GM12878 (cell line): ENCODE results near the gene ODAD2. TPM values are rescaled to one million over a fixed set of nuclear protein-coding genes. Genes with fewer than 3 reads are reported as not detected.

Experiments used
- ATAC-seq: fragments of 200-7000 bp; cut with Tn5 transposase; 3 replicates; pipeline ENCODE4 v1.9.1; 2020; ENCODE audit warnings: mild to moderate bottlenecking, moderate library complexity
- BruUV-seq: library from RNA; stranded (reverse); fragments of 400-500 nt; replicated peaks from 2 replicates; lab custom pipeline; 2021; lab: Mats Ljungman, UMichigan
- CTCF ChIA-PET: fragments of 300-600 bp; sonication (Branson Sonifier 250); formaldehyde crosslinking; extraction: SDS; loops from one replicate; lab custom pipeline; 2021; ENCODE audit warnings: inconsistent platforms; lab: Yijun Ruan, JAX
- POLR2A ChIA-PET: fragments of 350-600 bp; formaldehyde crosslinking; extraction: SDS; loops from one replicate; lab custom pipeline; 2021; ENCODE audit warnings: inconsistent platforms; lab: Charles Lee
- RAD21 ChIA-PET: fragments of 300-600 bp; sonication (Branson Sonifier 250); formaldehyde crosslinking; loops from one replicate; lab custom pipeline; 2023; ENCODE audit warnings: antibody characterized with exemption; ENCODE audit not compliant: unreplicated experiment; lab: Charles Lee
- SMC1A ChIA-PET: fragments of 300-600 bp; sonication (Branson Sonifier 250); formaldehyde crosslinking; loops from one replicate; lab custom pipeline; 2023; ENCODE audit not compliant: unreplicated experiment, uncharacterized antibody; lab: Charles Lee
- DNase-seq: peaks from one replicate; pipeline ENCODE4 v3.0.0-alpha.2; 2011; ENCODE audit warnings: low read depth, low spot score
- FAIRE-seq: peaks from 3 replicates; lab custom pipeline; 2011; peaks lifted over from hg19 to GRCh38; lab: Jason Lieb, UNC
- H2AFZ ChIP-seq: 2 replicates; pipeline ENCODE4 v1.6.0; 2011; ENCODE audit warnings: low read depth, low read length, control low read depth; ENCODE audit not compliant: control insufficient read depth
- H3K27ac ChIP-seq: 2 replicates; pipeline ENCODE4 v1.5.1; 2011; ENCODE audit warnings: control low read depth; ENCODE audit not compliant: control insufficient read depth, insufficient read depth
- H3K27me3 ChIP-seq, 2 experiments: replicated peaks in 1 of 2; 2 replicates each; pipeline versions ENCODE4 v1.6.0 to v1.6.1; 2011; ENCODE audit warnings: low read length in 1 of 2; ENCODE audit not compliant: control insufficient read depth in 2 of 2, insufficient read depth in 2 of 2
- H3K36me3 ChIP-seq, 2 experiments: 2 replicates each; pipeline ENCODE4 v1.5.1; 2011; ENCODE audit warnings: low read length in 1 of 2; ENCODE audit not compliant: control insufficient read depth in 2 of 2, insufficient read depth in 2 of 2
- H3K4me1 ChIP-seq: 2 replicates; pipeline ENCODE4 v1.6.1; 2011; ENCODE audit warnings: mild to moderate bottlenecking, low read length, moderate library complexity, mixed read lengths; ENCODE audit not compliant: control insufficient read depth, insufficient read depth
- H3K4me2 ChIP-seq: 2 replicates; pipeline ENCODE4 v1.6.0; 2011; ENCODE audit warnings: control low read depth; ENCODE audit not compliant: control insufficient read depth, insufficient read depth
- H3K4me3 ChIP-seq: fragments of 200-600 bp; sonication (generic); 2 replicates; pipeline ENCODE4 v1.5.1; 2016
- H3K79me2 ChIP-seq: 2 replicates; pipeline ENCODE4 v1.6.0; 2011; ENCODE audit warnings: low read length; ENCODE audit not compliant: control insufficient read depth, insufficient read depth
- H3K9ac ChIP-seq: 2 replicates; pipeline ENCODE4 v1.8.0; 2011; ENCODE audit warnings: low read length, control low read depth, mixed read lengths; ENCODE audit not compliant: control insufficient read depth, insufficient read depth
- H3K9me3 ChIP-seq: replicated peaks from 3 replicates; pipeline ENCODE4 v1.5.1; 2011; ENCODE audit warnings: mild to moderate bottlenecking, low read length; ENCODE audit not compliant: control insufficient read depth, insufficient read depth
- H4K20me1 ChIP-seq: 2 replicates; pipeline ENCODE4 v1.6.0; 2011; ENCODE audit not compliant: control insufficient read depth, insufficient read depth
- CBX3 ChIP-seq: fragments of 200-600 bp; sonication (generic); IDR thresholded peaks from 2 replicates; pipeline ENCODE4 v1.6.1; 2016; ENCODE audit warnings: low read depth, borderline replicate concordance
- CREM ChIP-seq: IDR thresholded peaks from 2 replicates; pipeline ENCODE4 v1.6.1; 2014; ENCODE audit warnings: antibody characterized with exemption, low read depth
- E2F8 ChIP-seq: fragments of 450-650 bp; IDR thresholded peaks from 2 replicates; pipeline ENCODE4 v1.6.1; 2018; ENCODE audit warnings: mild to moderate bottlenecking, low read depth, moderate library complexity; ENCODE audit not compliant: partially characterized antibody
- EED ChIP-seq: sonication (generic); IDR thresholded peaks from 2 replicates; pipeline ENCODE4 v1.6.1; 2016; ENCODE audit warnings: antibody characterized with exemption, low read depth
- EGR1 ChIP-seq, 2 experiments: IDR thresholded peaks; 1 replicate in 1 of 2; 2 replicates in 1 of 2; pipeline ENCODE4 v1.6.1; 2011 to 2012; ENCODE audit warnings: low read depth in 2 of 2, low read length in 2 of 2, borderline replicate concordance in 1 of 2, mild to moderate bottlenecking in 1 of 2, moderate library complexity in 1 of 2
- ESRRA ChIP-seq: IDR thresholded peaks from 2 replicates; pipeline ENCODE4 v1.6.1; 2012; ENCODE audit warnings: mild to moderate bottlenecking, low read length, improper control_type of control experiment
- FOXK2 ChIP-seq: fragments of 450-650 bp; IDR thresholded peaks from 2 replicates; pipeline ENCODE4 v1.6.1; 2017; ENCODE audit warnings: mild to moderate bottlenecking, moderate library complexity
- IRF4 ChIP-seq: IDR thresholded peaks from 2 replicates; pipeline ENCODE4 v1.6.1; 2011; ENCODE audit warnings: low read depth, low read length
- NFIC ChIP-seq: IDR thresholded peaks from 2 replicates; pipeline ENCODE4 v1.6.1; 2012; ENCODE audit warnings: low read depth, mild to moderate bottlenecking, inconsistent platforms, low read length, moderate library complexity
- NFXL1 ChIP-seq: fragments of 450-650 bp; IDR thresholded peaks from 2 replicates; pipeline ENCODE4 v1.6.1; 2017; ENCODE audit warnings: antibody characterized with exemption, mild to moderate bottlenecking, borderline replicate concordance
- PML ChIP-seq: IDR thresholded peaks from 2 replicates; pipeline ENCODE4 v1.6.1; 2012; ENCODE audit warnings: low read length, inconsistent platforms
- RELA ChIP-seq: fragments of 450-650 bp; IDR thresholded peaks from 2 replicates; pipeline ENCODE4 v1.8.0; 2014; ENCODE audit warnings: borderline replicate concordance; ENCODE audit not compliant: partially characterized antibody
- SMC3 ChIP-seq: IDR thresholded peaks from 2 replicates; pipeline ENCODE4 v1.6.1; 2011; ENCODE audit warnings: low read length, improper control_type of control experiment, borderline replicate concordance
- WRNIP1 ChIP-seq: IDR thresholded peaks from 2 replicates; pipeline ENCODE4 v1.6.1; 2011; ENCODE audit warnings: low read depth, low read length, improper control_type of control experiment, borderline replicate concordance
- WGBS: methylation state at CpG from one replicate; pipeline ENCODE4 v1.1.6; 2016; ENCODE audit warnings: low lambda C conversion rate; ENCODE audit not compliant: insufficient replicate concordance, insufficient coverage; ENCODE audit errors: missing lambda C conversion rate; 5-methylcytosine and 5-hydroxymethylcytosine counted together
- in situ Hi-C: fragments of 300-500 bp; cut with MboI; formaldehyde crosslinking; loops from 9 replicates; pipeline ENCODE4 v1.14.3; 2018; ENCODE audit warnings: mixed read lengths
- intact Hi-C: fragments of 100-400 bp; cut with micrococcal nuclease; formaldehyde crosslinking; loops from one replicate; pipeline ENCODE4 v1.14.2; 2022; ENCODE audit not compliant: unreplicated experiment
- polyA plus RNA-seq, 11 experiments: library from polyadenylated mRNA; depleted of rRNA in 4 of 11; unstranded in 6 of 11; stranded (reverse) in 5 of 11; fragments of >200 nt; fragmentation: Nextera tagmentation in 4 of 11; fragmentation: Illumina TruSeq in 1 of 11; extraction: Ambion mirVana in 4 of 11; extraction: Trizol in 1 of 11; gene quantifications; 1 replicate in 1 of 11; 2 replicates in 10 of 11; pipeline versions ENCODE4 v1.2.1 to v1.2.3, GENCODE V29; 2011 to 2016; ENCODE audit warnings: inconsistent platforms in 2 of 11, missing spikeins in 2 of 11, low read depth in 1 of 11
- total RNA-seq, 4 experiments: library from RNA; depleted of rRNA in 3 of 4; stranded (reverse); fragments of >200 nt in 3 of 4; fragmentation: Illumina TruSeq in 1 of 4; extraction: Trizol in 1 of 4; gene quantifications; 2 replicates each; pipeline versions ENCODE4 v1.2.1 to v1.2.3, GENCODE V29; 2013 to 2021
- TF ChIP-seq, protein P1 (sequence below): fragments of 450-650 bp; IDR thresholded peaks from 2 replicates; pipeline ENCODE4 v1.6.1; 2017; ENCODE audit warnings: low read depth, mild to moderate bottlenecking, moderate library complexity
- TF ChIP-seq, protein P2 (sequence below): fragments of 450-650 bp; IDR thresholded peaks from 2 replicates; pipeline ENCODE4 v1.6.1; 2017; ENCODE audit warnings: mild to moderate bottlenecking, moderate library complexity
- TF ChIP-seq, protein P3 (sequence below): fragments of 450-650 bp; IDR thresholded peaks from 2 replicates; pipeline ENCODE4 v1.6.1; 2014; ENCODE audit warnings: mild to moderate bottlenecking

Gene ODAD2
- total and polyA plus RNA-seq, 10 of the 15 experiments (the other 5 are each of a cell fraction or from before 2014, with no cell fraction given) = not detected

GRCh38 chr10:27899058-27899457, 99.8 kb downstream of the ODAD2 start:
- RAD21 ChIA-PET = no interaction called here
- BruUV-seq = no TSS peak
- no peak for TF ChIP-seq NFIC
- TF ChIP-seq SMC3 = no peak
- no peak for TF ChIP-seq CBX3
- no peak for TF ChIP-seq EGR1 (IDR thresholded peaks at IDR 0.05; ENCODE audit: borderline replicate concordance in 1 of 2, low read depth in 2 of 2, low read length in 2 of 2)
- TF ChIP-seq, protein P1, sequence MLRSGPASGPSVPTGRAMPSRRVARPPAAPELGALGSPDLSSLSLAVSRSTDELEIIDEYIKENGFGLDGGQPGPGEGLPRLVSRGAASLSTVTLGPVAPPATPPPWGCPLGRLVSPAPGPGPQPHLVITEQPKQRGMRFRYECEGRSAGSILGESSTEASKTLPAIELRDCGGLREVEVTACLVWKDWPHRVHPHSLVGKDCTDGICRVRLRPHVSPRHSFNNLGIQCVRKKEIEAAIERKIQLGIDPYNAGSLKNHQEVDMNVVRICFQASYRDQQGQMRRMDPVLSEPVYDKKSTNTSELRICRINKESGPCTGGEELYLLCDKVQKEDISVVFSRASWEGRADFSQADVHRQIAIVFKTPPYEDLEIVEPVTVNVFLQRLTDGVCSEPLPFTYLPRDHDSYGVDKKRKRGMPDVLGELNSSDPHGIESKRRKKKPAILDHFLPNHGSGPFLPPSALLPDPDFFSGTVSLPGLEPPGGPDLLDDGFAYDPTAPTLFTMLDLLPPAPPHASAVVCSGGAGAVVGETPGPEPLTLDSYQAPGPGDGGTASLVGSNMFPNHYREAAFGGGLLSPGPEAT = no peak
- TF ChIP-seq FOXK2 = no peak
- no peak for TF ChIP-seq NFXL1
- TF ChIP-seq, protein P2, sequence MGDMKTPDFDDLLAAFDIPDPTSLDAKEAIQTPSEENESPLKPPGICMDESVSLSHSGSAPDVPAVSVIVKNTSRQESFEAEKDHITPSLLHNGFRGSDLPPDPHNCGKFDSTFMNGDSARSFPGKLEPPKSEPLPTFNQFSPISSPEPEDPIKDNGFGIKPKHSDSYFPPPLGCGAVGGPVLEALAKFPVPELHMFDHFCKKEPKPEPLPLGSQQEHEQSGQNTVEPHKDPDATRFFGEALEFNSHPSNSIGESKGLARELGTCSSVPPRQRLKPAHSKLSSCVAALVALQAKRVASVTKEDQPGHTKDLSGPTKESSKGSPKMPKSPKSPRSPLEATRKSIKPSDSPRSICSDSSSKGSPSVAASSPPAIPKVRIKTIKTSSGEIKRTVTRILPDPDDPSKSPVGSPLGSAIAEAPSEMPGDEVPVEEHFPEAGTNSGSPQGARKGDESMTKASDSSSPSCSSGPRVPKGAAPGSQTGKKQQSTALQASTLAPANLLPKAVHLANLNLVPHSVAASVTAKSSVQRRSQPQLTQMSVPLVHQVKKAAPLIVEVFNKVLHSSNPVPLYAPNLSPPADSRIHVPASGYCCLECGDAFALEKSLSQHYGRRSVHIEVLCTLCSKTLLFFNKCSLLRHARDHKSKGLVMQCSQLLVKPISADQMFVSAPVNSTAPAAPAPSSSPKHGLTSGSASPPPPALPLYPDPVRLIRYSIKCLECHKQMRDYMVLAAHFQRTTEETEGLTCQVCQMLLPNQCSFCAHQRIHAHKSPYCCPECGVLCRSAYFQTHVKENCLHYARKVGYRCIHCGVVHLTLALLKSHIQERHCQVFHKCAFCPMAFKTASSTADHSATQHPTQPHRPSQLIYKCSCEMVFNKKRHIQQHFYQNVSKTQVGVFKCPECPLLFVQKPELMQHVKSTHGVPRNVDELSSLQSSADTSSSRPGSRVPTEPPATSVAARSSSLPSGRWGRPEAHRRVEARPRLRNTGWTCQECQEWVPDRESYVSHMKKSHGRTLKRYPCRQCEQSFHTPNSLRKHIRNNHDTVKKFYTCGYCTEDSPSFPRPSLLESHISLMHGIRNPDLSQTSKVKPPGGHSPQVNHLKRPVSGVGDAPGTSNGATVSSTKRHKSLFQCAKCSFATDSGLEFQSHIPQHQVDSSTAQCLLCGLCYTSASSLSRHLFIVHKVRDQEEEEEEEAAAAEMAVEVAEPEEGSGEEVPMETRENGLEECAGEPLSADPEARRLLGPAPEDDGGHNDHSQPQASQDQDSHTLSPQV = no peak
- TF ChIP-seq ESRRA = no peak
- TF ChIP-seq, protein P3, sequence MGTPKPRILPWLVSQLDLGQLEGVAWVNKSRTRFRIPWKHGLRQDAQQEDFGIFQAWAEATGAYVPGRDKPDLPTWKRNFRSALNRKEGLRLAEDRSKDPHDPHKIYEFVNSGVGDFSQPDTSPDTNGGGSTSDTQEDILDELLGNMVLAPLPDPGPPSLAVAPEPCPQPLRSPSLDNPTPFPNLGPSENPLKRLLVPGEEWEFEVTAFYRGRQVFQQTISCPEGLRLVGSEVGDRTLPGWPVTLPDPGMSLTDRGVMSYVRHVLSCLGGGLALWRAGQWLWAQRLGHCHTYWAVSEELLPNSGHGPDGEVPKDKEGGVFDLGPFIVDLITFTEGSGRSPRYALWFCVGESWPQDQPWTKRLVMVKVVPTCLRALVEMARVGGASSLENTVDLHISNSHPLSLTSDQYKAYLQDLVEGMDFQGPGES = no peak
- no peak for TF ChIP-seq E2F8
- TF ChIP-seq IRF4 = no peak
- TF ChIP-seq PML = no peak
- TF ChIP-seq EED = no peak
- TF ChIP-seq WRNIP1 = no peak
- TF ChIP-seq CREM = no peak
- TF ChIP-seq RELA = no peak

More at GRCh38 chr10:27899058-27899457, 99.8 kb downstream of the ODAD2 start:
- no peak overlapping the region for H3K9ac ChIP-seq
- no peaks in the 10 kb centered on the region for H3K27me3 ChIP-seq
- H3K27ac ChIP-seq = no peak overlapping the region
- H3K9me3 ChIP-seq = no peaks in the 10 kb centered on the region
- ATAC-seq (no peak), DNase-seq (no peak), FAIRE-seq (no peak)
- H3K4me1 ChIP-seq = no peaks in the 10 kb centered on the region
- intact Hi-C loops = no loop called here
- WGBS = 25% methylated on average over 8 of the region's 8 CpGs
- H3K36me3 ChIP-seq = no peaks in the 10 kb centered on the region
- H3K79me2 ChIP-seq = no peaks in the 10 kb centered on the region
- H2AFZ ChIP-seq = no peak overlapping the region
- ChIA-PET POLR2A (no interaction called here), CTCF (no interaction called here), SMC1A (no interaction called here)
- no peaks in the 10 kb centered on the region for H4K20me1 ChIP-seq
- in situ Hi-C loops = no loop called here
- no peak overlapping the region for H3K4me2 ChIP-seq
- H3K4me3 ChIP-seq = no peak overlapping the region
